Naive thymus-derived CD4-positive, alpha-beta T cell (primary cell): ENCODE measurements around the gene SPDYE2. TPM values are rescaled to one million over a fixed set of nuclear protein-coding genes. Genes with fewer than 3 reads are reported as not detected.
"Not testable (repeated sequence)": the region's sequence is repeated elsewhere in the genome, so short reads cannot be mapped to it uniquely, and the experiment has no call there.

Experiments used
- ATAC-seq: fragments of 150-1000 bp; cut with Tn5 transposase; 2 replicates; pipeline ENCODE4 v1.10.0; 2021; ENCODE audit warnings: mild to moderate bottlenecking, moderate library complexity
- CTCF ChIA-PET: fragments of 350-600 bp; sonication (Branson Sonifier 250); formaldehyde crosslinking; loops from one replicate; lab custom pipeline; 2021; ENCODE audit warnings: antibody characterized with exemption; lab: Charles Lee
- POLR2A ChIA-PET: fragments of 350-600 bp; sonication (Branson Sonifier 250); formaldehyde crosslinking; loops from one replicate; lab custom pipeline; 2021; ENCODE audit warnings: antibody characterized with exemption, inconsistent platforms; lab: Charles Lee
- DNase-seq, 9 donors: peaks; one replicate each; pipeline versions ENCODE4 v3.0.0 to v3.0.0-alpha.2; 2020 to 2022; ENCODE audit warnings: mixed read lengths in 1 of 9
- H3K27ac ChIP-seq: one replicate; pipeline ENCODE4 v1.7.0; 2013; ENCODE audit warnings: mild to moderate bottlenecking, low read depth, low read length, moderate library complexity
- H3K27me3 ChIP-seq, 2 donors: one replicate each; pipeline ENCODE4 v1.7.0; 2013; ENCODE audit warnings: low read length in 2 of 2, mild to moderate bottlenecking in 2 of 2, moderate library complexity in 2 of 2; ENCODE audit not compliant: control insufficient read depth in 2 of 2, insufficient read depth in 2 of 2
- H3K36me3 ChIP-seq, 3 experiments: 1 replicate in 2 of 3; 2 replicates in 1 of 3; pipeline ENCODE4 v1.7.0; 2013; ENCODE audit warnings: low read length in 3 of 3, mild to moderate bottlenecking in 3 of 3, moderate library complexity in 1 of 3; ENCODE audit not compliant: insufficient read depth in 3 of 3, control insufficient read depth in 2 of 3
- H3K4me1 ChIP-seq, 2 donors: one replicate each; pipeline ENCODE4 v1.7.0; 2013; ENCODE audit warnings: low read length in 2 of 2, mild to moderate bottlenecking in 2 of 2, moderate library complexity in 1 of 2; ENCODE audit not compliant: control insufficient read depth in 2 of 2, insufficient read depth in 2 of 2
- H3K4me3 ChIP-seq: 2 replicates; pipeline ENCODE4 v1.7.0; 2013; ENCODE audit warnings: mild to moderate bottlenecking, low read length
- H3K9me3 ChIP-seq, 3 experiments: 1 replicate in 2 of 3; 2 replicates in 1 of 3; pipeline ENCODE4 v1.7.0; 2013; ENCODE audit warnings: low read length in 3 of 3; ENCODE audit not compliant: control insufficient read depth in 2 of 3
- H3K27ac Mint-ChIP-seq, 9 donors: one replicate each; pipeline ENCODE4 v1.8.0; 2020 to 2022; ENCODE audit warnings: mixed read lengths in 9 of 9, mild to moderate bottlenecking in 8 of 9, moderate library complexity in 5 of 9, inconsistent platforms in 2 of 9
- H3K27me3 Mint-ChIP-seq, 5 donors: one replicate each; pipeline ENCODE4 v1.8.0; 2021 to 2022; ENCODE audit warnings: mixed read lengths in 5 of 5, mild to moderate bottlenecking in 1 of 5
- H3K36me3 Mint-ChIP-seq, 5 donors: one replicate each; pipeline ENCODE4 v1.8.0; 2020 to 2022; ENCODE audit warnings: mixed read lengths in 5 of 5, mild to moderate bottlenecking in 3 of 5, inconsistent platforms in 1 of 5
- H3K4me1 Mint-ChIP-seq, 7 donors: one replicate each; pipeline ENCODE4 v1.8.0; 2020 to 2022; ENCODE audit warnings: mixed read lengths in 7 of 7, mild to moderate bottlenecking in 3 of 7, inconsistent platforms in 1 of 7
- H3K4me3 Mint-ChIP-seq, 10 donors: one replicate each; pipeline ENCODE4 v1.8.0; 2020 to 2022; ENCODE audit warnings: mild to moderate bottlenecking in 10 of 10, mixed read lengths in 10 of 10, moderate library complexity in 6 of 10, inconsistent platforms in 2 of 10
- H3K9me3 Mint-ChIP-seq, 11 donors: one replicate each; pipeline ENCODE4 v1.8.0; 2020 to 2022; ENCODE audit warnings: mixed read lengths in 11 of 11, mild to moderate bottlenecking in 4 of 11, inconsistent platforms in 1 of 11, moderate library complexity in 1 of 11
- intact Hi-C, 2 donors: fragments of 100-400 bp; cut with micrococcal nuclease; formaldehyde crosslinking; loops; one replicate each; pipeline ENCODE4 v1.15.1; 2023
- polyA plus RNA-seq, 2 donors: library from polyadenylated mRNA; unstranded; fragments of 300-500 nt; fragmentation: Illumina TruSeq; gene quantifications; one replicate each; pipeline ENCODE4 v1.2.3, GENCODE V29; 2021
- total RNA-seq, 6 experiments: library from RNA in 5 of 6; stranded (reverse) in 5 of 6; gene quantifications; 1 replicate in 5 of 6; 2 replicates in 1 of 6; pipeline ENCODE4 v1.2.3 and lab custom pipeline; 2021 to 2026

SPDYE2 gene
- total and polyA plus RNA-seq, 7 experiments from 2014 or later, result 0.29 to 1.1 (median 0.32) TPM; not detected in 1

GRCh38 chr7:102542083-102542482 lies 8.9 kb upstream of the SPDYE2 start:
- H3K27me3 Mint-ChIP-seq, POLR2A ChIA-PET, H3K9me3 Mint-ChIP-seq, DNase-seq, H3K4me3 Mint-ChIP-seq, H3K36me3 Mint-ChIP-seq, H3K4me3 ChIP-seq, intact Hi-C loops, CTCF ChIA-PET, H3K36me3 ChIP-seq, H3K9me3 ChIP-seq, H3K4me1 Mint-ChIP-seq, H3K27ac ChIP-seq, ATAC-seq, H3K27me3 ChIP-seq, H3K4me1 ChIP-seq, H3K27ac Mint-ChIP-seq: not testable (repeated sequence)

GRCh38 chr7:102542771-102543170 lies 8.3 kb upstream of the SPDYE2 start:
- H3K36me3 ChIP-seq, H3K9me3 Mint-ChIP-seq, CTCF ChIA-PET, intact Hi-C loops, H3K27me3 ChIP-seq, H3K4me3 Mint-ChIP-seq, ATAC-seq, DNase-seq, H3K4me3 ChIP-seq, H3K27ac ChIP-seq, H3K4me1 ChIP-seq, H3K36me3 Mint-ChIP-seq, H3K27ac Mint-ChIP-seq, H3K4me1 Mint-ChIP-seq, POLR2A ChIA-PET, H3K27me3 Mint-ChIP-seq, H3K9me3 ChIP-seq: not testable (repeated sequence)

DNA sequence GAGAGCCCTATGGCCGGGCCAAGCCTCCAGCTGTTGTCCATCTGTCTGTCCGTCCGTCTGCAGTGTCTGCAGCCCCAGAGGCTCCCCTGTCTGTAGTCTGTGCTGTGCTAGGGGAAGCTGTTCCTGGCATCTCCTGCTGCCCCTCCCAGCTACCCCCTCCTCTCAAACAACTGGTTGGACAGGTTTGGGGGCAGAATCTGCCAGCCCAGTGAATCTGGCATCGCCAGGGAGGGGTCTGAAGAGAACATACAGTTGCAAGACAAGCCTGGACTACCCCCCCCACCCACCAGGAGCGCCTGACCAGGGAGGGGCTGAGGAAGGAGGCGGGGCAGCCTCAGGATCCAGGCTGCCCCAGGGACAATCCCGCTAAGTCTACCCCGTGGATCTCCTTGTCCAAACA lies 7.4 kb upstream of the SPDYE2 start, which contains the start of gene UPK3BL2:
Gene UPK3BL2, minus strand, starts transcription at position 101 of the 400 bp plus-strand sequence. Its CDS starts 60 bp downstream, at position 41.
- DNase-seq, H3K36me3 ChIP-seq, H3K4me3 Mint-ChIP-seq, POLR2A ChIA-PET, H3K27ac ChIP-seq, H3K27me3 Mint-ChIP-seq, intact Hi-C loops, CTCF ChIA-PET, H3K4me1 ChIP-seq, ATAC-seq, H3K9me3 ChIP-seq, H3K4me3 ChIP-seq, H3K9me3 Mint-ChIP-seq, H3K27me3 ChIP-seq, H3K4me1 Mint-ChIP-seq, H3K36me3 Mint-ChIP-seq: not testable (repeated sequence)
- H3K27ac Mint-ChIP-seq, result peak within 1 kb of the TSS in 1 of 9 donors; percentile 56

DNA sequence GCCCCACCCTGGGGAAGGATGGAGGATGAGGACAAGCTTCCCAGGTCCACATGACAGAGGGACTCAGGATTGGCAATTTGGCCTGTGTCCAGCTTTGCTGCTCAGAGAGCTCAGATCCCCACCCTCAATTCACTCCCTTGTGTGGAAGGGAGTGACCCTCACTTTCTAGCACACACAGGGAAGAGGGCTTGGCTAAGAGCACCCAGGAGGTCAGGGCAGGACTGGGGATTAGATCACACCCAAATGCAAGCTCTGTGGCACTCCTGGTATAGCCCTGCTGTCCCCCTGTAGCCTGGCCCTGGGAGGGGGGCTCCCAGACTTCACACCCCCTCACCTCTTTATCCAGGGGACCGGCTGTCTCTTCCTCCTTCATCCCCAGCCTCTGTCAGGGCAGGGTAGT lies 6.7 kb upstream of the SPDYE2 start:
- POLR2A ChIA-PET, H3K27me3 ChIP-seq, ATAC-seq, H3K4me3 Mint-ChIP-seq, H3K36me3 Mint-ChIP-seq, H3K27me3 Mint-ChIP-seq, H3K27ac Mint-ChIP-seq, H3K4me3 ChIP-seq, H3K36me3 ChIP-seq, H3K4me1 ChIP-seq, H3K9me3 Mint-ChIP-seq, DNase-seq, intact Hi-C loops, H3K4me1 Mint-ChIP-seq, H3K9me3 ChIP-seq, CTCF ChIA-PET, H3K27ac ChIP-seq: not testable (repeated sequence)

DNA sequence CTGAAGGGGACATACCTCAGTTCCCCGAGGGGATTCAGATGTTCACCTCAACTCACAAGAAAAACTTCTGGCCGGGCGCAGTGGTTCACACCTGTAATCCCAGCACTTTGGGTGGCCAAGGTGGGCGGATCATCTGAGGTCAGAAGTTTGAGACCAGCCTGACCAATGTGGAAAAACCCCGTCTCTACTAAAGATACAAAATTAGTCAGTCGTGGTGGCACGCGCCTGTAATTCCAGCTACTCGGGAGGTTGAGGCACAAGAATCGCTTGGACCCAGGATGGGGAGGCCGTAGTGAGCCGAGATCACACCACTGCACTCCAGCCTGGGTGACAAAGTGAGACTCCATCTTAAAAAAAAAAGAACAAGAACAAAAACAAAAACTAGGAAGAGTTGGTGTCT lies 5.7 kb upstream of the SPDYE2 start:
- POLR2A ChIA-PET, result not testable (repeated sequence)

DNA sequence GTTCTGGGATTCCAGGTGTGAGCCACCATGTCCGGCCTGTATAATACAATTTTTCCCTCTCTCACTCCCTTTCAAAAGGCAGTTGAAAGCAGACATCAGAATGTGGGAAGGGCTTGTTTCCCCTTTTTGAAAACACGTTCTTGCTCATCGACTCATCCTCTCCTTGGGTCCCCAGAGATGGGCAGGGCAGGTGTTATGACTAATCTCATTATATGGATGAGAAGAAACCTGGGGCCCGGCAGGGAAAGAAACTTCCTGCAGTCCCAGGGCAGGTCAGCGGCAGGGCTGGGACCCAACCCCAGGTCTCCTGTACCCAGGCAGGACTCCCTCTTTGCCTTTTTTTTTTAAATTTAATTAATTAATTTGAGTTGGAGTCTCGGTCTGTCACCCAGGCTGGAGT lies 4.7 kb upstream of the SPDYE2 start:
- H3K4me1 ChIP-seq, H3K9me3 Mint-ChIP-seq, H3K27ac ChIP-seq, H3K27ac Mint-ChIP-seq, POLR2A ChIA-PET, H3K9me3 ChIP-seq, H3K4me3 ChIP-seq, H3K36me3 Mint-ChIP-seq, H3K36me3 ChIP-seq, CTCF ChIA-PET, H3K27me3 Mint-ChIP-seq, H3K4me3 Mint-ChIP-seq, H3K27me3 ChIP-seq, intact Hi-C loops, H3K4me1 Mint-ChIP-seq, DNase-seq: not testable (repeated sequence)
- ATAC-seq, result peak; percentile 25

More for the DNA sequence above, 5.7 kb upstream of the SPDYE2 start:
- intact Hi-C loops, H3K27ac ChIP-seq, H3K27me3 ChIP-seq, H3K36me3 ChIP-seq, H3K9me3 ChIP-seq, H3K9me3 Mint-ChIP-seq, H3K4me1 ChIP-seq, DNase-seq, CTCF ChIA-PET, H3K4me3 ChIP-seq, H3K27ac Mint-ChIP-seq, H3K4me3 Mint-ChIP-seq, H3K4me1 Mint-ChIP-seq, H3K27me3 Mint-ChIP-seq, ATAC-seq, H3K36me3 Mint-ChIP-seq: not testable (repeated sequence)

DNA sequence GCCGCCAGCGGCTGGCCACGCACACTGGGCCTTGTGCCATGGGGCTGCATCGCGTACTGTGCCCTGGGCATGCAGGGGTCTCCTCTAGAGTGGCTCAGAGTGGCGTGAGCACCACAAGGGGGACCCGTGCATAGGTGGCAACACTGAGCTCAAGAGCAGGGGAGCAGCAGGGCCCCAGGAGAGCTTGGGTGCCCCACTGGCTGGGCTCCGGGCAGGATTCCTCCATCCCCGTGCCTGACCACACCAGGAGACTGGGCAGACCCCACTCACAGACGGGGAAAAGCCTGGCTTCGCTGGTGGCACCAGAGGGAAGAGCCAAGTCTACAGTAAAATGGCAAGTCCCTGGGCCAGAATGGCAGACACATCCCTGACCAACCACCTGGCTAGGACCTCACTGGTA lies 17.6 kb downstream of the SPDYE2 start:
- H3K36me3 Mint-ChIP-seq, H3K4me3 Mint-ChIP-seq, CTCF ChIA-PET, H3K4me1 ChIP-seq, H3K27me3 Mint-ChIP-seq, ATAC-seq, H3K9me3 Mint-ChIP-seq, H3K27ac Mint-ChIP-seq, POLR2A ChIA-PET, H3K4me1 Mint-ChIP-seq, H3K9me3 ChIP-seq, H3K36me3 ChIP-seq, DNase-seq, intact Hi-C loops, H3K27me3 ChIP-seq, H3K4me3 ChIP-seq, H3K27ac ChIP-seq: not testable (repeated sequence)
